ENCODE results near the gene IGSF3. TPM values are rescaled to one million over a fixed set of nuclear protein-coding genes. Genes with fewer than 3 reads are reported as not detected.

Gene IGSF3
- total RNA-seq (under 1 TPM; 0.05 to 0.13 TPM), polyA plus RNA-seq (not detected), total RNA-seq (0 to 1.2 (median 0.23) reads per million in 6 experiments)

- Mint-ChIP-seq H3K27me3 (peaks cover 50 to 77% (median 57%) of the 10 kb centered on the region in 5 donors), H3K4me1 (peaks cover 20 to 28% (median 22%) of the 10 kb centered on the region in 4 donors), H3K36me3 (peaks cover 0 to 3% (median 0%) of the 10 kb centered on the region in 3 donors), H3K4me3 (peak within 1 kb of the TSS; percentile 67 to 87 (median 84)), H3K9me3 (peaks cover 0 to 1% (median 0%) of the 10 kb centered on the region in 9 donors), H3K27ac (no peak within 1 kb of the TSS)
- POLR2A ChIA-PET = interaction anchor here (0.6 kb wide), 1 partner anchor 318 kb away, joined by 3 read pairs; no protein-coding TSS in a partner anchor
- DNase-seq (peak in 2 of 10 donors; percentile 17 to 25), ATAC-seq (peak; percentile 42 to 78)
These were observed at the start of gene IGSF3 for GRCh38 chr1:116667575-116668105. Gene IGSF3 (minus strand): TSS chr1:116667733. CDS start chr1:116666326, 1,407 bp downstream.

GRCh38 chr1:116717318-116717717 lies 49.8 kb upstream of the IGSF3 start:
- peaks cover 0 to 5% (median 3%) of the 10 kb centered on the region in 4 donors for H3K4me1 Mint-ChIP-seq
- H3K27ac Mint-ChIP-seq = no peak overlapping the region
- peaks cover 0 to 5% (median 0%) of the 10 kb centered on the region in 5 donors for H3K27me3 Mint-ChIP-seq
- no peak for DNase-seq
- ATAC-seq = no peak
- peaks cover 0 to 4% (median 0%) of the 10 kb centered on the region in 9 donors for H3K9me3 Mint-ChIP-seq
- POLR2A ChIA-PET = no interaction called here
- H3K36me3 Mint-ChIP-seq = peaks cover 0 to 3% (median 0%) of the 10 kb centered on the region in 3 donors
- no peak overlapping the region for H3K4me3 Mint-ChIP-seq

- Mint-ChIP-seq H3K27me3 (peaks cover 0 to 6% (median 0%) of the 10 kb centered on the region in 5 donors), H3K4me1 (peaks cover 0 to 7% (median 3%) of the 10 kb centered on the region in 4 donors), H3K36me3 (peaks cover 0 to 3% (median 0%) of the 10 kb centered on the region in 3 donors), H3K27ac (no peak overlapping the region), H3K4me3 (no peak overlapping the region), H3K9me3 (peaks cover 0 to 4% (median 0%) of the 10 kb centered on the region in 9 donors)
- DNase-seq (no peak), ATAC-seq (no peak)
- POLR2A ChIA-PET = no interaction called here
These were observed 48.9 kb upstream of the IGSF3 start for GRCh38 chr1:116716391-116716790.

- POLR2A ChIA-PET = no interaction called here
- H3K4me1 Mint-ChIP-seq = peaks cover 0 to 7% (median 3%) of the 10 kb centered on the region in 4 donors
- H3K27me3 Mint-ChIP-seq = peaks cover under 1 to 13% (median 4%) of the 10 kb centered on the region in 5 donors
- H3K36me3 Mint-ChIP-seq = no peaks in the 10 kb centered on the region
- peak overlapping the region in 1 of 10 donors; percentile 57 for H3K27ac Mint-ChIP-seq
- no peak for ATAC-seq
- no peak for DNase-seq
- no peak overlapping the region for H3K4me3 Mint-ChIP-seq
- no peaks in the 10 kb centered on the region for H3K9me3 Mint-ChIP-seq
These were observed 45.9 kb upstream of the IGSF3 start for GRCh38 chr1:116713474-116713873.

- no peak for ATAC-seq
- Mint-ChIP-seq H3K27me3 (peaks cover 5 to 22% (median 10%) of the 10 kb centered on the region in 5 donors), H3K27ac (peak overlapping the region in 1 of 10 donors; percentile 53), H3K36me3 (no peaks in the 10 kb centered on the region), H3K9me3 (peaks cover 0 to under 1% (median 0%) of the 10 kb centered on the region in 9 donors), H3K4me1 (peaks cover 0 to 7% (median 5%) of the 10 kb centered on the region in 4 donors), H3K4me3 (peak overlapping the region in 2 of 10 donors; percentile 18 to 66)
- DNase-seq = no peak
- POLR2A ChIA-PET = no interaction called here
These were observed 45.0 kb upstream of the IGSF3 start for GRCh38 chr1:116712510-116712909.

GRCh38 chr1:116711263-116711840 lies 43.8 kb upstream of the IGSF3 start:
- Mint-ChIP-seq H3K4me3 (no peak overlapping the region), H3K27ac (no peak overlapping the region), H3K4me1 (peaks cover 0 to 7% (median 5%) of the 10 kb centered on the region in 4 donors), H3K36me3 (peaks cover 0 to 5% (median 0%) of the 10 kb centered on the region in 3 donors), H3K9me3 (peaks cover 0 to 7% (median 0%) of the 10 kb centered on the region in 9 donors), H3K27me3 (peaks cover 9 to 22% (median 11%) of the 10 kb centered on the region in 5 donors)
- POLR2A ChIA-PET = no interaction called here
- DNase-seq (no peak), ATAC-seq (peak in 1 of 2 donors; percentile 35)

- DNase-seq (no peak), ATAC-seq (no peak)
- peaks cover 0 to 7% (median 5%) of the 10 kb centered on the region in 4 donors for H3K4me1 Mint-ChIP-seq
- peaks cover 6 to 22% (median 11%) of the 10 kb centered on the region in 5 donors for H3K27me3 Mint-ChIP-seq
- H3K9me3 Mint-ChIP-seq = peaks cover 0 to 10% (median 0%) of the 10 kb centered on the region in 9 donors
- H3K4me3 Mint-ChIP-seq = no peak overlapping the region
- H3K27ac Mint-ChIP-seq = no peak overlapping the region
- H3K36me3 Mint-ChIP-seq = peaks cover 0 to 10% (median 0%) of the 10 kb centered on the region in 3 donors
- POLR2A ChIA-PET = no interaction called here
These were observed 43.1 kb upstream of the IGSF3 start for GRCh38 chr1:116710420-116711262.

- H3K27me3 Mint-ChIP-seq = peaks cover 4 to 21% (median 11%) of the 10 kb centered on the region in 5 donors
- POLR2A ChIA-PET = no interaction called here
- peak overlapping the region in 1 of 10 donors; percentile 36 for H3K27ac Mint-ChIP-seq
- H3K4me3 Mint-ChIP-seq = no peak overlapping the region
- ATAC-seq (no peak), DNase-seq (no peak)
- peaks cover 0 to 10% (median 2%) of the 10 kb centered on the region in 3 donors for H3K36me3 Mint-ChIP-seq
- H3K9me3 Mint-ChIP-seq = peaks cover 0 to 10% (median 0%) of the 10 kb centered on the region in 9 donors
- H3K4me1 Mint-ChIP-seq = peaks cover 0 to 7% (median 5%) of the 10 kb centered on the region in 4 donors
These were observed 42.2 kb upstream of the IGSF3 start for GRCh38 chr1:116709666-116710167.

GRCh38 chr1:116708255-116708900 lies 40.8 kb upstream of the IGSF3 start:
- ATAC-seq (no peak), DNase-seq (no peak)
- peak overlapping the region in 1 of 10 donors; percentile 31 for H3K27ac Mint-ChIP-seq
- peaks cover 4 to 21% (median 11%) of the 10 kb centered on the region in 5 donors for H3K27me3 Mint-ChIP-seq
- peaks cover 0 to 10% (median 2%) of the 10 kb centered on the region in 3 donors for H3K36me3 Mint-ChIP-seq
- peaks cover 0 to 7% (median 5%) of the 10 kb centered on the region in 4 donors for H3K4me1 Mint-ChIP-seq
- POLR2A ChIA-PET = no interaction called here
- peaks cover 0 to 10% (median 4%) of the 10 kb centered on the region in 9 donors for H3K9me3 Mint-ChIP-seq
- no peak overlapping the region for H3K4me3 Mint-ChIP-seq

GRCh38 chr1:116706841-116707240 lies 39.3 kb upstream of the IGSF3 start:
- POLR2A ChIA-PET = no interaction called here
- Mint-ChIP-seq H3K9me3 (peaks cover 0 to 10% (median 4%) of the 10 kb centered on the region in 9 donors), H3K27ac (no peak overlapping the region), H3K4me3 (no peak overlapping the region), H3K27me3 (peaks cover 2 to 21% (median 11%) of the 10 kb centered on the region in 5 donors), H3K4me1 (peaks cover 0 to 7% (median 0%) of the 10 kb centered on the region in 4 donors), H3K36me3 (peaks cover 0 to 10% (median 2%) of the 10 kb centered on the region in 3 donors)
- ATAC-seq = no peak
- no peak for DNase-seq

- Mint-ChIP-seq H3K9me3 (peaks cover 0 to 15% (median 4%) of the 10 kb centered on the region in 9 donors), H3K27ac (no peak overlapping the region), H3K4me3 (no peak overlapping the region), H3K27me3 (peaks cover 2 to 21% (median 11%) of the 10 kb centered on the region in 5 donors), H3K36me3 (peaks cover 0 to 10% (median 2%) of the 10 kb centered on the region in 3 donors), H3K4me1 (peaks cover 0 to 7% (median 0%) of the 10 kb centered on the region in 4 donors)
- POLR2A ChIA-PET = no interaction called here
- ATAC-seq (no peak), DNase-seq (no peak)
These were observed 38.6 kb upstream of the IGSF3 start for GRCh38 chr1:116706123-116706522.

GRCh38 chr1:116704278-116704677 lies 36.7 kb upstream of the IGSF3 start:
- Mint-ChIP-seq H3K4me1 (peaks cover 0 to 4% (median 0%) of the 10 kb centered on the region in 4 donors), H3K27ac (no peak overlapping the region), H3K4me3 (no peak overlapping the region), H3K27me3 (peaks cover 2 to 14% (median 11%) of the 10 kb centered on the region in 5 donors), H3K9me3 (peaks cover 0 to 18% (median 4%) of the 10 kb centered on the region in 9 donors), H3K36me3 (peaks cover 0 to 10% (median 2%) of the 10 kb centered on the region in 3 donors)
- no peak for DNase-seq
- POLR2A ChIA-PET = no interaction called here
- ATAC-seq = no peak
